GM12892 (cell line): Measurements from ENCODE around the gene ENHO.
A peak's percentile ranks its signal among the peaks of the same experiment; 100 is the strongest.
"Not testable (repeated sequence)": the region's sequence is repeated elsewhere in the genome, so short reads cannot be mapped to it uniquely, and the experiment has no call there.

Experiments
- DNase-seq: peaks from one replicate; pipeline ENCODE4 v3.0.0; 2011; ENCODE audit not compliant: insufficient read length
- FAIRE-seq: peaks from 2 replicates; lab custom pipeline; 2011; peaks lifted over from hg19 to GRCh38; lab: Jason Lieb, UNC
- POLR2A ChIP-seq: IDR thresholded peaks from 2 replicates; pipeline ENCODE4 v1.6.1; 2011; ENCODE audit warnings: low read depth, low read length, control low read depth
- POLR2AphosphoS5 ChIP-seq: IDR thresholded peaks from 2 replicates; pipeline ENCODE4 v1.6.1; 2011; ENCODE audit warnings: low read depth, low read length, control low read depth
- TAF1 ChIP-seq: IDR thresholded peaks from 2 replicates; pipeline ENCODE4 v1.6.1; 2011; ENCODE audit warnings: low read depth, mild to moderate bottlenecking, control low read depth, low read length, borderline replicate concordance

ENHO gene

DNA sequence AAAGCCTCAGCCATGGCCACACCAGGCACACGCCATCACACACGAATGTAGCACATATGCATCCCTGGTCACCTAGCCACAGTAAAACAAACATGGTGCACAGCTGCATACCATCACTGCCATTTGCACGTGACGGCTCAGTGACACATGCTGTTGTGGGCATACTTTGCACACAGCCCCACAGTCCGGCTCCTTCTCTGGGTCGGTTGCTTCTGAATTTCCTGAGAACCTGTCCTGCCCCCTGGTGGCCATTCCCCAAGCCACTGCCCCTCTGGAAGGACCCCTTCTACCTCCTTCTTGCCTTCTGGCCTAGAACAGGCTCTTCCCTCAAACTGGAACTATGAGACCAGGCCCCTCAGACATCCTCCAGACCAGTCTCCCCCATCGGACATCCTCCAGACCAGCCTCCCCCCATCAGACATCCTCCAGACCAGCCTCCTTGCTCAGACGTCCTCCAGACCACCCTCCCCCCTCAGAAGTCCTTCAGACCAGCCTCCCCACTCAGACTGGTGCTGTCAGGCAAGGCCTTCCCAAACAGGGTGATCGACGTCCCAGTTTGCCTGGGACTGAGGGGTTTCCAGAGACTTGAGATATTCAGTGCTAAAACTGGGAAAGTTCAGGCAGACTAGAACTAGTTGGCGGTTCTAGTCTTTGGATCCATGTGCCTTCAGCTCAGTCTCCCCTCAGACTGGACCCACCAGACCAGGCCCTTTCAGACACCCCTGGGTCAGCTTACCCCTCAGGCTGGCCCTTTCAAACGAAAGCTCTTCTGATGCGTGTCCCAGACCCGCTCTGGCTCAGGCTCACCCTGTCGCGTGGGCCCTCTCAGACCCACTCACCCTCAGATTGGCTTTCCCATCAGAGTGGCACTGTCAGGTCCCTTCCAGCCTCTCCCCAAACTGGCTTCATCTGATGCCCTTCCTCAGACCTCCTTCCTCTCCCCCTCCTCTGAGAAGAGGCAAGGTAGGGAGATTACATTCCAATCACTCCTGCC, 24.3 kb upstream of the ENHO start:
- DNase-seq, result no peak
- peak; percentile 85 for FAIRE-seq
- TF ChIP-seq POLR2A, result no peak
- no peak for TF ChIP-seq TAF1
- no peak for TF ChIP-seq POLR2AphosphoS5

GRCh38 chr9:34546102-34546833, 23.5 kb upstream of the ENHO start:
- FAIRE-seq, result no peak
- DNase-seq, result no peak
- TF ChIP-seq POLR2A, result no peak
- TF ChIP-seq TAF1, result no peak
- no peak for TF ChIP-seq POLR2AphosphoS5

- DNase-seq, result no peak
- FAIRE-seq, result no peak
- TF ChIP-seq POLR2AphosphoS5, result no peak
- TF ChIP-seq POLR2A, result no peak
- no peak for TF ChIP-seq TAF1
These were observed 22.7 kb upstream of the ENHO start for GRCh38 chr9:34545497-34545896.

DNA sequence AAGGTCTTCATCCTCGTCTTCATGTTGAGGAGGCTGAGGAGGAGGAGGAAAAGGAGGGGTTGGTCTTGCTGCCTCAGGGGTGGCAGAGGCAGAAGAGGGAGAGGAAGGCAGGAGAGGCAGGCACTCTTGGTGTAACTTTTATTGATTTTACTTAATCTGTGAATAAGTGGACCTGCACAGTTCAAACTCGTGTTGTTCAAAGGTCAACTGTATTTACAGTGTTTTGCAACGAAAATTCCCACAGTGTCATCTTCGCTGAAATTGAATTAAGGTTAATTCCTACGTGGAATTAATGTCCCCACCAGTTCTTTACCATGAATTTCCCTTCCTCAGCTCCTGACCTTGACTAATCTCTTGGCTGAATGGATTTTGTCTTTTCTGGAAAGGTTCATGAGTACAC, 21.2 kb upstream of the ENHO start:
- no peak for FAIRE-seq
- DNase-seq, result no peak
- TF ChIP-seq POLR2A, result no peak
- no peak for TF ChIP-seq TAF1
- no peak for TF ChIP-seq POLR2AphosphoS5

DNA sequence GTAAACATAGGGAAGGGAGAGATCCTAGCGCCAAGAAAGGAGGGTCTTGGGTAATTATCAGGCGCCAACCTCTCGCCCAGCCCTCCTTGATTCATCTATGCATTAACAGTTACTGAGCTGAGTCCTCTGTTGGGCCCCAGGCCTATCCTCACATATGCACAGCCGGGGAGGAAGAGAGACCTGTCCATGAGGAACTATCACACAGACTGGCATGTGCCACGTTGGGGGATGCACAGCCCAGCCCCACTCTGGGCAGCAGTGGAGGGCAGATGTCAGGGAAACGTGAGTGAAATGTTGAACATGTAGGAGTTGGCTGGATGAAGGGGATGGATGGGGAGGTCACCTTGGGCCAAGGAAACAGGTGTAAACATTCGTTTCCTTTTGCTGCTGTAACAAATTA, 18.8 kb upstream of the ENHO start:
- TF ChIP-seq POLR2A, result no peak
- TF ChIP-seq TAF1, result no peak
- TF ChIP-seq POLR2AphosphoS5, result no peak
- DNase-seq, result no peak
- no peak for FAIRE-seq

DNA sequence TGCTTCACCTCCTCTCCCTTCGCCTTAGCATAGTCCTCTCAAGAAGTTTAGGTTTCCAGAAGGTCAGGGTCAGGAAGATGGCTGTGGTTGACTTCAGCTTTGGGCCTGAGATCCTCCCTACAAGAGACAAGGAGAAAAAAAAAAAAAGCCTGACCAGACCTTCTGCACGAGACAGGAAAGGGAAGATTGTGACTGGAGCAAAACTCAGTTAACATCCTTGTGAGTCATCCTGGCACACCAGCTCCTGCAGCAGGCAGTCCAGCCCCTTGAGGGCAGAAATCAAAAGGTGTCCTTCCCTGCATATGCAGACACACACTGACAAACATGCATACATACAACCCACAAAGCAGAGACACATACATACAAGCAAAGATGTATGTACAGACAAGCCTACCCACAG, 18.0 kb upstream of the ENHO start:
- DNase-seq, result no peak
- TF ChIP-seq POLR2A (no peak), TAF1 (no peak), POLR2AphosphoS5 (no peak)
- FAIRE-seq, result no peak

GRCh38 chr9:34536685-34537084, 13.9 kb upstream of the ENHO start:
- DNase-seq, result no peak
- TF ChIP-seq TAF1, result no peak
- TF ChIP-seq POLR2A, result no peak
- TF ChIP-seq POLR2AphosphoS5, result no peak
- no peak for FAIRE-seq

DNA sequence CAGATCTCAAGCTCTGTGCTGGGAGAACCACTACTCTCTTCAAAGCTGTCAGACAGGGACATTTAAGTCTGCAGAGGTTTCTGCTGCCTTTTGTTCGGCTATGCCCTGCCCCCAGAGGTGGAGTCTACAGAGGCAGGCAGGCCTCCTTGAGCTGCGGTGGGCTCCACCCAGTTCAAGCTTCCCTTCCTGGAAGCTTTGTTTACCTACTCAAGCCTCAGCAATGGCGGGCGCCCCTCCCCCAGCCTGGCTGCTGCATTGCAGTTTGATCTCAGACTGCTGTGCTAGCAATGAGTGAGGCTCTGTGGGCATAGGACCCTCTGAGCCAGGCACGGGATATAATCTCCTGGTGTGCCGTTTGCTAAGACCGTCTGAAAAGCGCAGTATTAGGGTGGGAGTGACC, 9.3 kb upstream of the ENHO start:
- FAIRE-seq, DNase-seq: not testable (repeated sequence)

DNA sequence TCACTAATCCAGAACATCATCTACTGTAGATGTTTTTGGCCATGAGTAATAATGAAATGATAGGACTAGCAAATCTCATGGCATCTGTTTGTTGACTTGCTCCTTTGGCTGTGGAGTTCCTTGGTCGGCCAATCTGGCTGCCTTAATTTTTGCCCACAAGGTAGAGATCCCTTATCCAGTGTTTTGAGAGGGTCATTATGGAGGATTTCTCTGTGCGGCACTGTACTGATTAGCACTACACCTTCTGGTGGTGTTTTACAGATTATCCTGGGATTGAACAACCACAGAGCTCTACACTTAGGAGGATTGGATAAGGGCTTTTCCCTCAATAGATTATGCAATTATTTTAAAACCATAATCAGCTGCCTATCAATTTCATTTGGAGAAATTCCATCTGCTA, 3.2 kb upstream of the ENHO start:
- FAIRE-seq (no peak), DNase-seq (no peak)
- no peak for TF ChIP-seq POLR2A
- no peak for TF ChIP-seq POLR2AphosphoS5
- TF ChIP-seq TAF1, result no peak

- TF ChIP-seq POLR2A (no peak), POLR2AphosphoS5 (no peak), TAF1 (no peak)
- no peak for DNase-seq
- no peak for FAIRE-seq
These were observed 1.6 kb upstream of the ENHO start for GRCh38 chr9:34524349-34524748.

DNA sequence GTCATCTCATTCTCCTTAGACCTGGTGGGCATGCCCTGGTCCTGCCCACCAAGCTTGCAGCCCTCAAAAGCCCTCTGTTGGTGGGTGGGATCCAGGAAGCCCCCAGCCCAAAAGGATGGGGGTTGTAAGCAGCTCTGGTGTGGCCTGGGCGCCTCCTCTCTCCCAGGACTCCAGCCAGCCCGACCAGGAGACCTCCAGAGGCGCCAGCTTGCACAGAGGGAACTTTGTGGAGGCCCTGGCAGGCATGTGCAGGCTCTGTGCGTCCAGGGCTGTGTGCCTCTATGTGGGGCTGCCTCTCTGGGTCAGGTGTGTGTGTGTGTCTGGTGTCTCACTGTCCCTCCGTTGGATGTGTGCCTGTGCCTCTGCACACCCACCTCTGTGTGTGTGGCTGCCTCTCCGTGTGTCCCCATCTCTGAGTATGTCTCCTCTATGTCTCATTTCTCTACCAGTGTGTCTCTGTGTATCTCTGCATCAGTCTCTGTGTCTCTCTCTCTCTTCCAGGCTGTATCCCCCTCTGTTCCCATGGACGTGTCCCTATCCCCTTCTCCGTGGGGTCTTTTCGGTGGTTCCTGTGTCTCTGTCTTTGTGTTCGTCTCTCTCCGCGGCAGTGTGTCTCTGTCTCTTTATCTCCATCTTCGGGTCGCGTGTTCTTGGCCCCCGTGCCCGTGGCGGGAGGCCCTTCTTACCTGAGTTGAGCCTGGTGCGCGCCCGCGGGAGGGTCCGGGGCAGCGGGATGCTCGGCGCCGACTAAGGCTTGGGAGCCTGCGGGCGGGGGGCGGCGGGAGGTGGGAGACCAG, 501 bp downstream of the ENHO start:
- no peak for DNase-seq
- no peak for FAIRE-seq

More for the DNA sequence above, 501 bp downstream of the ENHO start:
- TF ChIP-seq POLR2A (no peak), POLR2AphosphoS5 (no peak), TAF1 (no peak)
